GM12865 (cell line): ENCODE results near the gene WDR70.
"Not testable (repeated sequence)": the region's sequence is repeated elsewhere in the genome, so short reads cannot be mapped to it uniquely, and the experiment has no call there.

ENCODE experiments used
- DNase-seq: peaks from one replicate; pipeline ENCODE4 v3.0.0; 2010; ENCODE audit warnings: low read depth
- H3K4me3 ChIP-seq: 2 replicates; pipeline ENCODE4 v1.5.1; 2011; ENCODE audit warnings: mild to moderate bottlenecking, low read depth, low read length, control low read depth
- CTCF ChIP-seq: IDR thresholded peaks from 2 replicates; pipeline ENCODE4 v1.5.1; 2011; ENCODE audit warnings: low read length, control low read depth, low read depth, inconsistent platforms; ENCODE audit not compliant: insufficient read depth; ENCODE audit errors: missing control alignments

The WDR70 gene

GRCh38 chr5:37379100-37379628 lies at the start of gene WDR70:
TSS of gene WDR70 (plus strand) at chr5:37379318. CDS start at chr5:37379368, 50 bp downstream.
- DNase-seq = peak; percentile 94
- peak; percentile 75 for TF ChIP-seq CTCF
- peak within 1 kb of the TSS; percentile 56 for H3K4me3 ChIP-seq

GRCh38 chr5:37334754-37335153 lies 44.4 kb upstream of the WDR70 start:
- H3K4me3 ChIP-seq, DNase-seq: not testable (repeated sequence)

DNA sequence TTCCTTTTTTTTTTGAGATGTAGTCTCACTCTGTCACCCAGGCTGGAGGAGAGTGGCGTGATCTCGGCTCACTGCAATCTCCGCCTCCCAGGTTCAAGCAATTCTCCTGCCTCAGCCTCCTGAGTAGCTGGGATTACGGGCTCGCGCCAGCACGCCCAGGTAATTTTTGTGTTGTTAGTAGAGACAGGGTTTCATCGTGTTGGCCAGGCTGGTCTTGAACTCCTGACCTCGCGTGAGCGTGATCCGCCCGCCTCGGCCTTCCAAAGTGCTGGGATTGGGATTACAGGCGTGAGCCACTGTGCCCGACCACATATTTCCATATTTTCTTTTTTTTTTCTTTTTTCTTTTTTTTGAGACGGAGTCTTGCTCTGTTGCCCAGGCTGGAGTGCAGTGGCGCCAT lies 36.4 kb upstream of the WDR70 start:
- H3K4me3 ChIP-seq, DNase-seq: not testable (repeated sequence)

- no peak overlapping the region for H3K4me3 ChIP-seq
- TF ChIP-seq CTCF = no peak
- no peak for DNase-seq
These were observed 24.0 kb upstream of the WDR70 start for GRCh38 chr5:37355161-37355560.

- H3K4me3 ChIP-seq = peak overlapping the region; percentile 66
- no peak for TF ChIP-seq CTCF
- DNase-seq = no peak
These were observed 8.6 kb upstream of the WDR70 start for GRCh38 chr5:37370550-37370863.

GRCh38 chr5:37370864-37371726 lies 8.0 kb upstream of the WDR70 start, which contains the start of gene NUP155:
TSS of gene NUP155 (minus strand) at chr5:37371106. CDS start at chr5:37370977, 129 bp downstream.
- peak within 1 kb of the TSS; percentile 66 for H3K4me3 ChIP-seq
- peak; percentile 94 for DNase-seq
- no peak for TF ChIP-seq CTCF

- no peak overlapping the region for H3K4me3 ChIP-seq
- no peak for DNase-seq
- TF ChIP-seq CTCF = no peak
These were observed 4.0 kb upstream of the WDR70 start for GRCh38 chr5:37375091-37375490.

DNA sequence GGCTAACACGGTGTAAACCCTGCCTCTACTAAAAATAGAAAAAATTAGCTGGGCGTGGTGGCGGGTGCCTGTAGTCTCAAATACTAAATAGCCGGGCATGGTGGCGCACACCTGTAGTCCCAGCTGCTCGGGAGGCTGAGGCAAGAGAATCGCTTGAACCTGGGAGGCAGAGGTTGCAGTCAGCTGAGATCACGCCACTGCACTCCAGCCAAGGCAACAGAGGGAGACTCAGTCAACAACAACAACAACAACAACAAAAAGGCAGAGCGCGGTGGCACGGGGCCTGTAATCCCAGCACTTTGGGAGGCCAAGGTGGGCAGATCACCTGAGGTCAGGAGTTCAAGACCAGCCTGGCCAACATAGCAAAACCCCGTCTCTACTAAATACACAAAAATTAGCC lies 1.1 kb upstream of the WDR70 start:
- not testable (repeated sequence) for DNase-seq, H3K4me3 ChIP-seq
